OCI-LY7 (cell line): ENCODE measurements around the gene CRYBA1. TPM values are rescaled to one million over a fixed set of nuclear protein-coding genes. Genes with fewer than 3 reads are reported as not detected.

Source experiments
- BruUV-seq: library from RNA; stranded (reverse); fragments of 400-500 nt; replicated peaks from 2 replicates; lab custom pipeline; 2021; lab: Mats Ljungman, UMichigan
- CTCF ChIA-PET: fragments of 300-600 bp; sonication (Branson Sonifier 250); formaldehyde crosslinking; loops from one replicate; lab custom pipeline; 2022; ENCODE audit warnings: antibody characterized with exemption; ENCODE audit not compliant: unreplicated experiment; lab: Charles Lee
- POLR2A ChIA-PET: fragments of 300-600 bp; sonication (Branson Sonifier 250); formaldehyde crosslinking; loops from one replicate; lab custom pipeline; 2022; ENCODE audit warnings: antibody characterized with exemption; lab: Charles Lee
- DNase-seq: peaks from one replicate; pipeline ENCODE4 v3.0.0-alpha.2; 2015; ENCODE audit warnings: low spot score
- H2AFZ ChIP-seq: fragments of 200-600 bp; sonication (generic), shearing (Covaris generic); 2 replicates; pipeline ENCODE4 v1.6.1; 2014; ENCODE audit warnings: mild to moderate bottlenecking, antibody characterized with exemption, low read length, moderate library complexity
- H3K27ac ChIP-seq: fragments of 200-600 bp; sonication (generic); 2 replicates; pipeline ENCODE4 v1.5.1; 2014; ENCODE audit warnings: mixed run types, low read depth, mild to moderate bottlenecking, moderate library complexity, low read length, inconsistent platforms; ENCODE audit not compliant: poor library complexity, severe bottlenecking
- H3K36me3 ChIP-seq: fragments of 200-600 bp; sonication (generic); 2 replicates; pipeline ENCODE4 v1.6.1; 2014; ENCODE audit warnings: mild to moderate bottlenecking, antibody characterized with exemption, low read length, moderate library complexity, mixed read lengths; ENCODE audit not compliant: insufficient read depth
- H3K4me1 ChIP-seq: fragments of 200-600 bp; sonication (generic); 2 replicates; pipeline ENCODE4 v1.5.1; 2014; ENCODE audit warnings: mild to moderate bottlenecking, low read length; ENCODE audit not compliant: insufficient read depth, poor library complexity, severe bottlenecking
- H3K4me2 ChIP-seq: fragments of 200-600 bp; sonication (generic); 2 replicates; pipeline ENCODE4 v1.6.1; 2014; ENCODE audit warnings: mild to moderate bottlenecking, low read length
- H3K4me3 ChIP-seq: fragments of 200-600 bp; sonication (generic); 2 replicates; pipeline ENCODE4 v1.5.1; 2014; ENCODE audit warnings: mild to moderate bottlenecking, low read depth, low read length; ENCODE audit not compliant: poor library complexity, severe bottlenecking
- H3K79me2 ChIP-seq: fragments of 200-600 bp; sonication (generic); 2 replicates; pipeline ENCODE4 v1.6.1; 2016; ENCODE audit warnings: low read depth, mild to moderate bottlenecking, low read length, moderate library complexity, mixed read lengths; ENCODE audit not compliant: insufficient read depth
- H3K9me2 ChIP-seq: fragments of 200-600 bp; sonication (generic); 2 replicates; pipeline ENCODE4 v1.6.1; 2016; ENCODE audit warnings: mild to moderate bottlenecking, low read length, mixed read lengths; ENCODE audit not compliant: insufficient read depth
- H3K9me3 ChIP-seq: fragments of 200-600 bp; sonication (generic); 2 replicates; pipeline ENCODE4 v1.6.1; 2014; ENCODE audit warnings: mild to moderate bottlenecking, mixed run types, low read length, mixed read lengths
- H4K20me1 ChIP-seq: fragments of 200-600 bp; sonication (generic); 2 replicates; pipeline ENCODE4 v1.6.1; 2014; ENCODE audit warnings: mild to moderate bottlenecking, antibody characterized with exemption, low read length, moderate library complexity, mixed read lengths; ENCODE audit not compliant: insufficient read depth
- CTCF ChIP-seq: fragments of 200-600 bp; sonication (generic); conservative IDR thresholded peaks from 2 replicates; pipeline ENCODE4 v1.5.1; 2014; ENCODE audit warnings: mild to moderate bottlenecking, antibody characterized with exemption, low read length, moderate library complexity, mixed read lengths
- EZH2phosphoT487 ChIP-seq: fragments of 200-600 bp; sonication (generic); IDR thresholded peaks from 2 replicates; pipeline ENCODE4 v1.6.1; 2018; ENCODE audit warnings: low read depth, borderline replicate concordance, mild to moderate bottlenecking, mixed run types, antibody characterized with exemption, low read length, moderate library complexity, mixed read lengths
- intact Hi-C: fragments of 100-400 bp; cut with micrococcal nuclease; formaldehyde crosslinking; loops from one replicate; pipeline ENCODE4 v1.10.0; 2022; ENCODE audit not compliant: unreplicated experiment
- total RNA-seq, 2 experiments: library from RNA; depleted of rRNA in 1 of 2; stranded (reverse); fragments of >200 nt in 1 of 2; shearing (Covaris generic) in 1 of 2; gene quantifications; 2 replicates each; pipeline ENCODE4 v1.2.3, GENCODE V29; 2014 to 2022

Gene CRYBA1
- total RNA-seq, 2 experiments from 2014 or later, result not detected

GRCh38 chr17:29245401-29245800 lies 1.3 kb upstream of the CRYBA1 start:
- intact Hi-C loops, result no loop called here
- POLR2A ChIA-PET, result interaction anchor here (0.6 kb wide), 1 partner anchor 256 kb away, joined by 3 read pairs; no protein-coding TSS in a partner anchor
- CTCF ChIA-PET, result no interaction called here
- H3K36me3 ChIP-seq, result no peaks in the 10 kb centered on the region
- no peaks in the 10 kb centered on the region for H4K20me1 ChIP-seq
- H3K9me2 ChIP-seq, result no peaks in the 10 kb centered on the region
- no peaks in the 10 kb centered on the region for H3K9me3 ChIP-seq
- H3K27ac ChIP-seq, result no peak overlapping the region
- H3K4me2 ChIP-seq, result no peak overlapping the region
- BruUV-seq, result no TSS peak
- peaks cover 6% of the 10 kb centered on the region for H3K4me1 ChIP-seq
- no peak for TF ChIP-seq EZH2phosphoT487
- no peaks in the 10 kb centered on the region for H3K79me2 ChIP-seq
- H2AFZ ChIP-seq, result no peak overlapping the region
- no peak overlapping the region for H3K4me3 ChIP-seq
- DNase-seq, result no peak

GRCh38 chr17:29247219-29247618 lies 560 bp downstream of the CRYBA1 start:
- Histone ChIP-seq H3K9me2 (no peaks in the 10 kb centered on the region), H2AFZ (no peak overlapping the region), H4K20me1 (no peaks in the 10 kb centered on the region), H3K79me2 (no peaks in the 10 kb centered on the region), H3K36me3 (no peaks in the 10 kb centered on the region), H3K4me1 (peaks cover 6% of the 10 kb centered on the region), H3K4me2 (no peak overlapping the region), H3K27ac (no peak overlapping the region), H3K4me3 (no peak overlapping the region), H3K9me3 (no peaks in the 10 kb centered on the region)
- ChIA-PET POLR2A (no interaction called here), CTCF (no interaction called here)
- BruUV-seq, result no TSS peak
- intact Hi-C loops, result no loop called here
- TF ChIP-seq CTCF (no peak), EZH2phosphoT487 (no peak)
- DNase-seq, result no peak

GRCh38 chr17:29248845-29249244 lies 2.2 kb downstream of the CRYBA1 start:
- H3K36me3 ChIP-seq, result no peaks in the 10 kb centered on the region
- ChIA-PET CTCF (no interaction called here), POLR2A (no interaction called here)
- no peaks in the 10 kb centered on the region for H3K9me2 ChIP-seq
- no TSS peak for BruUV-seq
- H3K27ac ChIP-seq, result no peak overlapping the region
- no peak overlapping the region for H2AFZ ChIP-seq
- H3K4me3 ChIP-seq, result no peak overlapping the region
- H3K4me1 ChIP-seq, result peaks cover 6% of the 10 kb centered on the region
- H4K20me1 ChIP-seq, result no peaks in the 10 kb centered on the region
- H3K79me2 ChIP-seq, result no peaks in the 10 kb centered on the region
- intact Hi-C loops, result no loop called here
- TF ChIP-seq CTCF, result no peak
- no peak for TF ChIP-seq EZH2phosphoT487
- DNase-seq, result no peak
- no peaks in the 10 kb centered on the region for H3K9me3 ChIP-seq
- H3K4me2 ChIP-seq, result no peak overlapping the region
